HG02840 (cell line): ENCODE data around the gene TAAR5.
"Not testable (repeated sequence)": the region's sequence is repeated elsewhere in the genome, so short reads cannot be mapped to it uniquely, and the experiment has no call there.

Experiments
- ATAC-seq: cut with Tn5 transposase; IDR thresholded peaks from one replicate; pipeline ENCODE4 v1.9.1; 2021; ENCODE audit warnings: mild to moderate bottlenecking, moderate library complexity, moderate number of reproducible peaks; ENCODE audit not compliant: unreplicated experiment, low FRiP score

TAAR5 gene, protein sequence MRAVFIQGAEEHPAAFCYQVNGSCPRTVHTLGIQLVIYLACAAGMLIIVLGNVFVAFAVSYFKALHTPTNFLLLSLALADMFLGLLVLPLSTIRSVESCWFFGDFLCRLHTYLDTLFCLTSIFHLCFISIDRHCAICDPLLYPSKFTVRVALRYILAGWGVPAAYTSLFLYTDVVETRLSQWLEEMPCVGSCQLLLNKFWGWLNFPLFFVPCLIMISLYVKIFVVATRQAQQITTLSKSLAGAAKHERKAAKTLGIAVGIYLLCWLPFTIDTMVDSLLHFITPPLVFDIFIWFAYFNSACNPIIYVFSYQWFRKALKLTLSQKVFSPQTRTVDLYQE

DNA sequence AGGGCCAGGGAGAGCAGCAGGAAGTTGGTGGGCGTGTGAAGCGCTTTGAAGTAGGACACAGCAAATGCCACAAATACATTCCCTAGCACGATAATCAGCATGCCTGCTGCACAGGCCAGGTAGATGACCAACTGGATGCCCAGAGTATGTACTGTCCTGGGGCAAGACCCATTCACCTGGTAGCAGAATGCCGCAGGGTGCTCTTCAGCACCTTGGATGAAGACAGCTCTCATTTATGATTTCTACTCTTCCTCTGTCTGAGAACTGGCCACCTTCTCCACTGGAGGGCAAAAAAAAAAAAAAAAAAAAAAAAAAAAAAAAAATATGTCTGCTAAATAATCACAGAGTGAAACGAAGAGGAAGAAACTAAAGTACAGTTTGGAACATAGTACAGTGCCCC is at the start of gene TAAR5:
Gene TAAR5 (minus strand): TSS at position 288 of the 400 bp plus-strand sequence. CDS start 55 bp downstream, at position 233.
- ATAC-seq: no peak

DNA sequence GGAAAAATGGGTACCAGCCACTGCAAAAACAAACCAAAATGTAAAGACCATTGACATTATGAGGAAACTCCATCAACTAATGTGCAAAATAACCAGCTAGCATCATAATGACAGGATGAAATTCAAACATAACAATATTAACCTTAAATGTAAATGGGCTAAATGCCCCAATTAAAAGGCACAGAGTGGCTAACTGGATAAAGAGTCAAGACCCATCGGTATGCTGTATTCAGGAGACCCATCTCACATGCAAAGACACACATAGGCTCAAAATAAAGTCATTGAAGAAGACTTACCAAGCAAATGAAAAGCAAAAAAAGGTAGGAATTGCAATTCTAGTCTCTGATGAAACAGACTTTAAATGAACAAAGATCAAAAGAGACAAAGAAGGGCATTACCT is 47.6 kb upstream of the TAAR5 start:
- ATAC-seq: not testable (repeated sequence)

DNA sequence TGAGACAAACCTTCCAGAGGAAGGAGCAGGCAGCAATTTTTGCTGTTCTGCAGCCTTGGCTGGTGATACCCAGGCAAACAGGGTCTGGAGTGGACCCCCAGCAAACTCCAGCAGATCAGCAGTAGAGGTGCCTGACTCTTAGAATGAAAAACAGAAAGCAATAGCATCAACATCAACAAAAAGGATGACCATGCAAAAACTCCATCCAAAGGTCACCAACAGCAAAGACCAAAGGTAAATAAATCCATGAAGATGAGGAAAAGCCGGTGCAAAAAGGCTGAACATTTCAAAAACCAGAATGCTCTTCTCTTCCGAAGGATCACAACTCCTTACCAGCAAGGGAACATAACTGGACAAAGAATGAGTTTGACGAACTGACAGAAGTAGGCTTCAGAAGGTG is 46.4 kb upstream of the TAAR5 start:
- ATAC-seq: not testable (repeated sequence)

DNA sequence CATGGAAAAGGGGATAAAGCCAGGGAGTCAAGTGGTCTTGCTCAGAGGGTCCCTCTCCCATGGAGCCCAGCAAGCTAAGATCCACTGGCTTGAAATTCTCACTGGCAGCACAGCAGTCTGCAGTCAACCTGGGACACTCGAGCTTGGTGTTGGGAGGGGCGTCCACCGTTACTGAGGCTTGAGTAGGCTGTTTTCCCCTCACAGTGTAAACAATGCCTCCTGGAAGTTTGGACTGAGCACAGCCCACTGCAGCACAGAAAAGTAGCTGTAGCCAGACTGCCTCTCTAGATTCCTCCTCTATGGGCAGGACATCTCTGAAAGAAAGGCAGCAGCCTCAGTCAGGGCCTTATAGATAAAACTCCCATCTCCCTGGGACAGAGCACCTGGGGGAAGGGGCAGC is 45.7 kb upstream of the TAAR5 start:
- not testable (repeated sequence) for ATAC-seq

DNA sequence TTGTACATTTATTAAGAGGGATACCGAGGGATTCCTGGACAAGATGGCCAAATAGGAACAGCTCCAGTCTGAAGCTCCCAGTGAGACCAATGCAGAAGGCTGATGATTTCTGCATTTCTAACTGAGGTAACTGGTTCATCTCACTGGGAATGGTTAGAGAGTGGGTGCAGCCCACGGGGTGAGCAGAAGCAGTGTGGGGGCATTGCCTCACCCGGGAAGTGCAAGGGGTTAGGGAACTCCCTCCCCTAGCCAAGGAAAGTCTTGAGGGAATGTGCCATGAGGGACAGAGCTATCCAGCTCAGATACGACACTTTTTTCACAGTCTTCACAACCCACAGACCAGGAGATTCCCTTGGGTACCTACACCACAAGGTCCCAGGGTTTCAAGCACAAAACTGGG is 45.3 kb upstream of the TAAR5 start:
- ATAC-seq: no peak

DNA sequence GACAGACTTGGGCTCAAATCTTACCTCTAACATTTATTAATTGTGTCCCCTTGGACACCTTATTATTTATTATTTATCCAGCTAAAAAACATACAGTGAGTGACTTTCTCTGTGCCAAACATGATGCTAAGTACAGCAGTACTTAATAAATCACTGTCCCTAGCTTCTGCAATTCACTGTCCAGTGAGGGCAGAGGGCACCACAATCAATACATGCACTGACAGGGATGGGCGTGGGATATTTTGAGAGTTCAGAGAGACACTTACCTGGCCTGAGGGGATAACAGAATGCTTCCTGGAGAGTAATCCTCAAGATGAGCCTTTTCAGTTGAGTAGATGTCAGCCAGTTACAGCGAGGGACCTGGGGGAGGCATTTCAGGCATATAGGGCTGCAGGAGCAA is 43.8 kb upstream of the TAAR5 start:
- no peak for ATAC-seq

DNA sequence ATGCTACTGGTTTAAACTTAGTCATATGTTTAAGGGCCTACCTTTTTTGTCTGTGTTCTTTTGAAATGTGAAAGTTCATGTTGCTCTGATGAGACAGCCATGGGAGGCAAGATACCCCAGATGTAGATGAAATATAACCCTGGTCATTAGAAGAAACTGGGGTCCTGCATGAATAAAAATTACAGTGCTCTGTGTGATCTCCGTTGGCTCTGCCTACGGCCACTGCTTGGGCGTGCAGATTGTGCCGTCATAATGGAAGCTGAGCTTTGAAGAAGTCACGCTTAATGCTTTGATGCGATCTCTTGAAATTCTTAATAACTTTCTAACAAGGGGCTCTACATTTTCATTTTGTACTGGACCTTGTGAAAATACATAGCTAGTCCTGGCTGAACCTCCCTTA is 34.6 kb upstream of the TAAR5 start, which contains the start of gene TAAR2:
Gene TAAR2 (minus strand): TSS at position 101 of the 400 bp plus-strand sequence. CDS start 0 bp downstream, at position 101.
- no peak for ATAC-seq

DNA sequence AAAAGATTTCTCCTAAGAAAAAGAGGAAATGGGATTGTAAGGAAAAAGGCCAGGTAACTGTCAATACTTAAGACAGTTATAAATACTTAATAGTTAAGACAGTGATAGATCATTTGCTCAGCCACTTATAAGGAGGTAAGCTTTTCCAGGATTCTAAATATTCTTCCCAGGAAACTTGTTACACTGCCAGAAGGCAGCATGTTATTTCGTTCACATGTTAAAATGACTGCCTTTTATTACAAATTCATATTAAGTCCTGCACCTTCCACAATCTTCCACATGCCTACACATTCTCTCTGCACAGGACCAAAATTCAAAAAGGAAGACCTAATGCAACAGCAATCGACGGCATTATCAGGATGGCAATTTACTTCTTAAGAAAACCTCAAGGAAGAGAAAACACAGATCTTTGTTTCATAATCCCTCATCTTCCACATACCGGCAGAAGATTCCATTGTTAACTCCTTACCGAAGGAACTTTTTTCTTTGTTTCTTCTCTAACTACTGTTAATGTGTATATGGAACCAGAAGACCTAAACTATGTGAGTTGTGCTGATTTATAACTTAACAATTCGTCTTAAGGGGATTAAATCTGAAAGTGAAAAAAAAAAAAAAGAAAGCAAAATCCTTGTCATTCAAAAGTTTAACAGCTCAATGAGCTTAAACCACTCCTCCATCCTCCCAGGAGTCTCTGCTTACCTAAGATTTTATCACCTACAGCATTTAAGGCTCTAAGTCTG is 33.7 kb upstream of the TAAR5 start:
- no peak for ATAC-seq

DNA sequence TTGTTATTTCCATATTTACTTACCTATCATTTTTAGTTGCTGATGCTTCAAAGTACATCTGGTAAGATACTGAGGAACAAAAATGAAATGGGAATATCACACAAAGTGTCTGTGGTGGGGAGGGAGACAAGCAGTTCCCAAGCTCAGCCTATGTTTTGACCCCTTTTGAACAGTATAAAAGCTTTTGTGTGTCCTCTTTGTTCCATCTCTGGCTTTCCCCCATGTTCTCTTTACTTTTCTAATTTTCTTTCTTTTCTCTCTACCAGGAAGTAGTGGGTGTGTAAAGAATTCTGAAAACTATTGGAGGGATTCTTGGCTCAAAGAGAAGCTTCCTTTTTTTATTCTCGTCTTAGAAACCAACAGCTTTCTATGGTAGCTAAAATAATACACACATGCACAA is 27.1 kb upstream of the TAAR5 start:
- no peak for ATAC-seq

DNA sequence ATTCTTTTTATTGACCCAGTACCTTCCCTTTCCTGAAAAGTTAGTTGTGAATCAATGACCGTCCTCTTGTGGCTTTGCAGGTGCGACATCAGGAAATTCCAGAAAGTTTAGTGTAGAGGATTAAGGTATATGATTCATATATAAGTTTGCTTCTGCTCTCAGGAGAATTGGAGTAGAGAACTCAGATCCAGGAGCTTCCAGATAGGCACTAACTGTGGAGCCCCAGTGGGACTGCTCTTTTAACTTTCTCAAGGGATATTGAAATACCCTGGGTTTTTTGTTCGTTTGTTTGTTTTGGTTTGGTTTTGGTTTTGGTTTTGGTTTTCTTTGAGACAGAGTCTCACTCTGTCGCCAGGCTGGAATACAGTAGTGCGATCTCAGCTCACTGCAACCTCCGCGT is 25.0 kb upstream of the TAAR5 start:
- ATAC-seq: no peak

DNA sequence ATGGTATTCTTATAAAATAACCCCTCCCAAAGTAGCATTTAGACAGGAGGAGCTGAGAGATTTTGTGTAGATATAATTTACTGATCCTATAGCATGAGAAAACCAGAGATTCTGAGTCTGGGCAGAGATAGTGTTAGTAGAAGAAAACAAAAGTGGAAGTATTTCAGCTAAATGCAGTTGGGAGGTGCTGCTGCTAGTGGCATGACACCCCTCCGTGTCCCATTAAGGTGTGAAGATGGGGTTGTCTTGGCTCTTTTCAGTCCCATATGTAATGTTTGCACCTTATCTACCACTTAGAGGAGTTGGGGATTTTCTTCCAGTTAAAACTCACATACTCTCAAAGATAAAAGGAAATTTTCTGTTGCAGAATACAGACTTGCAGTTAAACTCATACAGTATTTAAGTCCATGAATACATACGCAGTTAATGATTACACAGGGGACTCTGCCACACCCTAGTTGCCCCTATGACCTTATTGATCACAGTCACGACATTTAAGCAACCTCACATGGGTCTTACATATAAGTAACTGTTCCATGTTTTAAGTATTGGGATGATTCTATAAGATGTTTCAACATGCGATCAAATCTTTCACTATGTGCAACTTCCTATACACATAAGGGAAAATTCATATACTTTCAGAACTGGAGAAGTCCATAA is 23.0 kb upstream of the TAAR5 start:
- ATAC-seq: no peak

DNA sequence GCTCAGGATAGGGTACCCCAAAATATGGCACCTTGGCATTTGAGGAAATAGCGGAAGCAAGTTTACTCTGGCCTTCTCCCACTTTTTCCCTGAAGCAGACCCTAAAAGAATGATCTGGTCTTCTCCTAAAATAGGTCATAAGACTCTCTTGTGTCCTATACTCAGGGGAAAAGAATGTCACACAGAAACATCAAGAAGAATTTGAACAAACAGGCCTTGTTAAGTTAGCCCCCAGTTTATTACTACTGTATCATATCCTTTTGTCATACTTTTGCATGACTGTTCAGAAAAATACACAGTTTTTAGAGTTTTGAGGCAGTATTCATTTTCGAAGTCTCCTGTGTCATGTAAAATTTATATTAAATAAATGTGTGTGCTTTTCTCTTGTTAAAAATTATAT is 22.1 kb upstream of the TAAR5 start:
- ATAC-seq: no peak

DNA sequence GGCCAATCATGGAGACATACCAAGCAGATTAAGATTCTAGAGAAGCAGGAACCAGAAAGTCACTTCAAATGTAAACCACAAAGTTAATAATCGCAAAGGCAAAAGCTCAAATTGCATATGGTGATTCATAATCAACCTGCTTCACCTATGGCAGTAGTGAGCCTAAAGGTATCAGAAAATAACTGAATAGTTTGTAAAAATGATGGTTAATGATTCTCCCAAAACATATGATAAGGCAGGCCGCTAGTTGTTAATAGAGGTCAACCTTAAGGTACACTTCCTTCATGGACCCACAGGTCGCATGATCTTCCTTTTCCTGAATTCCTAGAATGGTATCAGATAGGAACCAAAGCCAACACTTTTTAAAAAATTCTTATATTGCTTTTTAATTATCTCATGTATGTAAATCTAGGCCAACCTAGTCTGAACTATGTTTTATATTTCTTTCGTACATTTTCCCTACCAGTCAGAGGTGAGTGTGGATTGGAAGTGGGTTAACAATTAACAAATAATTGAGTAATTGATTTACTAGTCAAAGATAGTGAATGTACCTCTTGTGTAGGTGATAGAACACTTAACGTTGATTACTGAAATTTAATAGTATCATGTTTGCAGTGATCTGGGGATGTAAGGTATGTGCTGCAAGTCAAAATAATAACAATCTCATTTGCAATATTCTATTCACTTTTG is 18.1 kb upstream of the TAAR5 start:
- no peak for ATAC-seq

DNA sequence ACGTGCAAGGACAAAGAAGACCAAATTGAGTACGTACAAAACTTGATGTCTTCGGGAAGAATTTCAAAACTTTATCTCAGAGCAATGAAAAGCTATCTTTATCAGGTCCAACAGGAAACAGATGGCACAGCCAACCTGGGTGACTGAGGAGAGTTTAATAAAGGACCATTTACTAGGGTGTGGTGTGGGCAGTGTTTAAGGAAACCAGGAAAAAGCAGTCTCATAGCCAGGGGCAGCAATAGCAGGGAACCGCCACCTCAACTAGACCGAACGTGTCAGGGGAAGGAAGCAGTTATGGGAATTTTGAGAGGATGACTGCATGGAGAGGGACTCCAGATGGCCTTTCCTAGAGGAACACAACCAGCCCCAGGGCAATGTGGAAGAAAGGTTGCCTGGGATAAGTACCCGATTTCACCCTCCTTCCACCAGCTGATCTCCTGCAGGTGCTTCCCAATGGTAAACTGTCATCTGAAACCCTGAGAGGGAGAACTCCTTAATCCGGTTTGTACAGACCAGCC is 15.2 kb upstream of the TAAR5 start:
- ATAC-seq: no peak

DNA sequence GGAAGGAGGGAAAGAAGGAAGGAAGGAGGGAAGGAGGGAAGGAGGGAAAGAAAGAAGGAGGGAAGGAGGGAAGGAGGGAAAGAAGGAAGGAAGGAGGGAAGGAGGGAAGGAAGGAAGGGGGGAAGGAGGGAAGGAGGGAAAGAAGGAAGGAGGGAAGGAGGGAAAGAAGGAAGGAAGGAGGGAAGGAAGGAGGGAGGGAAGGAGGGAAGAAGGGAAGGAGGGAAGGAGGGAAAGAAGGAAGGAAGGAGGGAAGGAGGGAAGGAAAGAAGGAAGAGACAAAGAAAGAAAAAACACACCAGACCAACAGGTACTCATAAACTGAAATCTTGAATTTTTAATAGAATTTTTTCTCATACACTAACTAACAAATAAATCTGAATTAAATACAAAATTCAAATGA is 11.4 kb upstream of the TAAR5 start:
- ATAC-seq: not testable (repeated sequence)

DNA sequence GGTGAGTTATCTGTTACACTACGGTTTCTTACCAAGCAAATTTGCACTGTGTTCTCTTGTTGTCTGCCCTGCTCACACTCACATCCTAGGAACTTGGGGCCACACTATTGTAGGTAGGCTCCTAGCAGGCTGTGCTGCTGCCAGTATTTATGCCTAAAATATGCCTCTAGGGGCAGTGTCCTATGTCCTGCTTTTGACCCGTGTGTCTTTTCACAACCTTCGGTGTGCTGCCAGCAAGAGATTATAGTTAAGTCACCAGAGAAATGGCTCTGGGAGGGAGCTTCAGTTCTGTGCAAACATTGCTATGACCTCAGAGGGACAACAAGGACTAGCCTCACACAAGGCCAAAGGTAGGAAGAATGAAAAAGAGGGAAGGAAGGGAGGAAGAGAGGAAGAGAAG is 8.9 kb upstream of the TAAR5 start:
- no peak for ATAC-seq

DNA sequence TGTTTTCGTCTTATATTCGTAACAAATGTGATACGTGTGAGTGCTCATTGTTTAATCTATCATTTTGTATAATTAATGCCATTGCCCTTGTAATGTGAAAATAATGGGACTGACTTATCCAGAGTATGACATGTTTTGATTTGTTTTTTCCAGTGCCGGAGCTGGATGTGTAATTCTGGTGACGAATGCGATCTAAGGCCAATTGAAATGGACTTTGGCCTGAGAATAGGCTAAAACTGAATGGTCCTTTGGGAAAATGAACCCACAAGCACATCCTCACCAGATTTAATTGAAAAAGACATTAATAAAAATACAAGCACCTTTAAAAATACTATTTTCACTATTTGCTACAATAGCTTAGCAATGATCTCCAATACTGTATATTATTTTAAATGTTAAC is 6.7 kb upstream of the TAAR5 start:
- no peak for ATAC-seq

DNA sequence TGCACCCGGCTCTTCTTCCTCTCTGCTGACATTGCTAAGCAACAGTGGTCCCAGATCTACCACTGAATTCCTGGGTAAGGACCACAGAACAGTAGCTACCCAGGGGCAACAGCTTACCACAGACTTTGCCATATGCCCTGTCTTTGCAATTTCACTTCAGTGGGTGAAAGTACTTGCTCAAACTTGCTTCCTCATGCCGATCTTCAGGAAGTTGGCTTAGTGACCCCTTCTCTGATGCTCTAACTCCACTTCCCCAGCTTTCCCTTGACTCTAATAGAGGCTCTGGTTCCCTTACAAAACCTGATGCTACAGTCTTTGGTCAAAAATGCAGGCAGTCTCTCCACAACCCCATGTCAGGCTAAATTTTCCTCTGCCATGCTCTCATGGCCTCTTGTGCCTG is 3.3 kb upstream of the TAAR5 start:
- no peak for ATAC-seq

DNA sequence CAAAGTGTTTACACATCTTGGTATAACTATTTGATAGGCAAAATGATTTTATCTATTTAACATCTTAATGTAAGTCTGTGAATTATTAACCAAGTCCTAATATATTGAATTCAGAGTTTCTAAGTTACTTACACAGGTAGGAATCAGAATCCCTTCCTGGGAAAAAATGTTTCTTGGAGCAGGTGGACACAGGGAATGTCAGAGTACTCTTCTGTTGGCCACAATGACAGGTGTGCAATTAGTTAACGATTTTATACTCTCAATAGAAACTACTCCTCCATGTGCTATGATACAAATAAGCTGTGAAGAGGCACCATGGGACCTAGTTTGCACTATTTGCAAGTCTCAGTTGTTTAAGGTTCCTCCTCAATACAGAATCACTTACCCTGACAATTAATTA is 821 bp upstream of the TAAR5 start:
- no peak for ATAC-seq

DNA sequence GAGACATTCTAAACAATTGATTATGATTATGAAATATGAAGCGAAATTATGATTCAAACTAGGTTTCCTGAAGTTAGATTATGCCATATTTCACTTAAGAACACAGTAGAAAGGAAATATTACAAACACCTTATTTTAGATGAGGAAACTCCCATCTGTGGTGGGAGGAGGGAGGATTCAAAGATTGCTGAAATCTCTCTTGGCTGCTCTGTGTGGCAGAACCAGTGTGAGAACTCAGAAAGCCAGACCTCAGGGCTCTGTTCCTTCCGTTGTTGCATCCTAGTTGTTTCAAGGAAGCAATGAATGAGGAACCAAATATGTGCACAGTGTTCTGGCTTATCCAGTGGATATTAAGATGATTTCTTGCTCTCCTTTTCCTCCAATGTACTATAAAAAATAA is 2.1 kb downstream of the TAAR5 start:
- ATAC-seq: no peak

DNA sequence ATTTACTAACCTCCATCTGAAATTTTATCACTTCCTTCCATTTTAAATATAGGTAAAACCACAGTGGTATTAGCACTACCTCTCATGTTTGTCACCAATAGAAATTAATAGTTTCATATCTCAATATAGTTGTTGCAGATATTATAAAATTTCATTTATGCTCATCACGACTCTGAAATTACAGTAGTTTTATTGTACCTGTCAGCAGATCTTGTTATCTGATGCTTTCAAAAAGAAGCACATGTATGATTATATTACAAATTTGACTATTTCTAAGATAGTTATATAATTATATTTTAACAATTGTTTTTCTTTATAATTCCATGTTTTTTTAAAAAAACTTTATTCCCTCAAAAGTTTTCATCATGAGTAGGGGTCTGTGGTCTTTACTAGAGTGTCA is 4.8 kb downstream of the TAAR5 start:
- no peak for ATAC-seq
